ENCODE results near the gene CHST8. TPM values are rescaled to one million over a fixed set of nuclear protein-coding genes. Genes with fewer than 3 reads are reported as not detected.

The CHST8 gene
- polyA plus RNA-seq, 3 donors = not detected

GRCh38 chr19:33736787-33737186 is 115.0 kb downstream of the CHST8 start:
- no peak overlapping the region for H3K27ac ChIP-seq (ENCODE audit: low read depth in 1 of 2, low read length in 2 of 2)

GRCh38 chr19:33737681-33738371 is 116.1 kb downstream of the CHST8 start:
- Histone ChIP-seq H3K9me3 (replicated peaks in 1 of 2; ENCODE audit: control insufficient read depth in 1 of 2, insufficient read depth in 1 of 2, low read length in 2 of 2) (no peaks in the 10 kb centered on the region), H3K4me3 (replicated peaks in 1 of 3; ENCODE audit: low read depth in 2 of 3, low read length in 3 of 3) (no peak overlapping the region), H3K79me2 (ENCODE audit: insufficient read depth, low read length) (no peaks in the 10 kb centered on the region), H3K4me2 (replicated peaks; ENCODE audit: extremely low read depth, low read length, poor library complexity, severe bottlenecking) (no peak overlapping the region), H3K27ac (ENCODE audit: low read depth in 1 of 2, low read length in 2 of 2) (no peak overlapping the region), H3K36me3 (replicated peaks in 1 of 2; ENCODE audit: control insufficient read depth in 1 of 2, insufficient read depth in 2 of 2, low read length in 2 of 2) (no peaks in the 10 kb centered on the region), H3K4me1 (ENCODE audit: control insufficient read depth in 1 of 2, insufficient read depth in 2 of 2, low read length in 2 of 2) (no peaks in the 10 kb centered on the region), H3K27me3 (ENCODE audit: control insufficient read depth in 2 of 2, insufficient read depth in 2 of 2, low read length in 2 of 2) (no peaks in the 10 kb centered on the region), H4K20me1 (ENCODE audit: insufficient read depth, low read length) (no peaks in the 10 kb centered on the region), H3K9ac (ENCODE audit: insufficient read depth, low read length, poor library complexity, severe bottlenecking) (no peak overlapping the region), H2AFZ (ENCODE audit: insufficient read depth, low read depth, low read length, poor library complexity, severe bottlenecking) (no peak overlapping the region)
- H3K27me3 Mint-ChIP-seq (ENCODE audit: low read depth in 3 of 3) = peaks cover 2 to 9% (median 5%) of the 10 kb centered on the region in 3 donors
- peaks cover 0 to 8% (median 0%) of the 10 kb centered on the region in 7 donors for H3K9me3 Mint-ChIP-seq
- DNase-seq = no peak
- WGBS (ENCODE audit: insufficient coverage) = 80% methylated on average over 2 of the region's 4 CpGs
- no peaks in the 10 kb centered on the region for H3K36me3 Mint-ChIP-seq
- H3K4me3 Mint-ChIP-seq = no peak overlapping the region
- intact Hi-C loops (cut with micrococcal nuclease) = no loop called here
- no peaks in the 10 kb centered on the region for H3K4me1 Mint-ChIP-seq
- no peak for TF ChIP-seq CTCF (IDR thresholded peaks at IDR 0.05)
- no peak overlapping the region for H3K27ac Mint-ChIP-seq

More at GRCh38 chr19:33736787-33737186, 115.0 kb downstream of the CHST8 start:
- H4K20me1 ChIP-seq (ENCODE audit: insufficient read depth, low read length) = no peaks in the 10 kb centered on the region
- no peaks in the 10 kb centered on the region for H3K27me3 ChIP-seq (ENCODE audit: control insufficient read depth in 2 of 2, insufficient read depth in 2 of 2, low read length in 2 of 2)
- no peaks in the 10 kb centered on the region for H3K4me1 ChIP-seq (ENCODE audit: control insufficient read depth in 1 of 2, insufficient read depth in 2 of 2, low read length in 2 of 2)
- peaks cover 2 to 9% (median 5%) of the 10 kb centered on the region in 3 donors for H3K27me3 Mint-ChIP-seq (ENCODE audit: low read depth in 3 of 3)
- no peak overlapping the region for H3K4me3 ChIP-seq (replicated peaks in 1 of 3; ENCODE audit: low read depth in 2 of 3, low read length in 3 of 3)
- peaks cover 0 to 12% (median 2%) of the 10 kb centered on the region in 7 donors for H3K9me3 Mint-ChIP-seq
- no peaks in the 10 kb centered on the region for H3K36me3 Mint-ChIP-seq
- WGBS (ENCODE audit: insufficient coverage) = no CpG with 5 or more reads among the region's 3 CpGs
- H3K4me3 Mint-ChIP-seq = no peak overlapping the region
- DNase-seq = no peak
- H3K4me2 ChIP-seq (replicated peaks; ENCODE audit: extremely low read depth, low read length, poor library complexity, severe bottlenecking) = no peak overlapping the region
- no peak for TF ChIP-seq CTCF (IDR thresholded peaks at IDR 0.05)
- no peak overlapping the region for H2AFZ ChIP-seq (ENCODE audit: insufficient read depth, low read depth, low read length, poor library complexity, severe bottlenecking)
- no peaks in the 10 kb centered on the region for H3K4me1 Mint-ChIP-seq
- no peak overlapping the region for H3K9ac ChIP-seq (ENCODE audit: insufficient read depth, low read length, poor library complexity, severe bottlenecking)
- no peaks in the 10 kb centered on the region for H3K9me3 ChIP-seq (replicated peaks in 1 of 2; ENCODE audit: control insufficient read depth in 1 of 2, insufficient read depth in 1 of 2, low read length in 2 of 2)
- no peaks in the 10 kb centered on the region for H3K79me2 ChIP-seq (ENCODE audit: insufficient read depth, low read length)
- H3K36me3 ChIP-seq (replicated peaks in 1 of 2; ENCODE audit: control insufficient read depth in 1 of 2, insufficient read depth in 2 of 2, low read length in 2 of 2) = no peaks in the 10 kb centered on the region
- H3K27ac Mint-ChIP-seq = no peak overlapping the region
- intact Hi-C loops (cut with micrococcal nuclease) = no loop called here

Measured in CD14-positive monocyte (primary cell).